HuH-7.5 (cell line): Measurements from ENCODE around the gene ZSCAN10.
A peak's percentile ranks its signal among the peaks of the same experiment; 100 is the strongest.

Experiments used
- DNase-seq: peaks from one replicate; pipeline ENCODE4 v3.0.0; 2011; ENCODE audit warnings: low spot score

The ZSCAN10 gene

GRCh38 chr16:3046641-3047386 is 52.3 kb downstream of the ZSCAN10 start:
- DNase-seq = no peak

DNA sequence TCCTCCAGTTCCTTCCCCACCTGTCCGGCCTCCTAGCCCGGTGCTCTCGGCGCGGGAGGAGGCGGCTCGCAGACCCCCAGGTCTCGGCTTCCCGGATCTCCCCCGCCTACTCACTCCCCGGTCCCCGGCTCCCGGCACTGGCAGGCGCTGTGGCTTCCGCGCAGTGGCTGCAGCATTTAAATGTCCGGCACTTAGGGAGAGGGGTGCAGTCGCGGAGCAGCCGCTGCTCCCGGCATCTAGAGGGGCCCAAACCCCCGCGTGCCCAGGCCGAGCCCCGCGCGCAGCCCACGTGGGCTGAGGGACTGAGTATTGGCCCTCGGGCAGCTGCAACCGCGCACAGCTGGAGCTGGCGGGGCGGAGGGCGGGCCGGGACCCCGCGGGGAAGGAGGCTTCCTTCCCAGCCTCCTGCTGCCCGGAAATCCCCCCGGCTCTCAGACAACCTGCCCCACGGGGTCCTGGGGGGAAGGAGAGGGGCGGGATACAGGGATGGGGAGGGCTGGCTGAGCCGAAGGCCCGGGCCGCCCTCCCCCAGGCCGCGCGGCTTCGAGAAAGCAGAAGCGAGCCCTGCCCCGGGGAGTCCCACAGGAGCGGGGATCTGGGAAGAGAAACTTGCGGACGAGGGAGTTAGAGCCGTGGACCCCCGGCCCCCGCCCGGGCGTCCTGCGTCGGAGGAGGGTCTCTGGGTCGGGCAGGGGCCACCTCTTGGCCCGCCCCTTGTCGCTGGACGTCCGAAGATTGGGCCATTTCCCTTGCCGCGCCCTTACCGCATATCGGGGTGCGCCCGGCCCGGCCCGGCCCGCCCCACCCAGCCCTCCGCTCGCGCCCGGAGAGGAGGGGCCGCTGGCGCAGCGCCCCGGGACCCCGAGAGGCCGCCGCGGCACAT is 53.1 kb downstream of the ZSCAN10 start, which contains the start of gene MMP25:
TSS of gene MMP25 (plus strand) at position 804 of the 883 bp plus-strand sequence. CDS start 357 bp downstream, outside the sequence.
- DNase-seq = peak; percentile 71

DNA sequence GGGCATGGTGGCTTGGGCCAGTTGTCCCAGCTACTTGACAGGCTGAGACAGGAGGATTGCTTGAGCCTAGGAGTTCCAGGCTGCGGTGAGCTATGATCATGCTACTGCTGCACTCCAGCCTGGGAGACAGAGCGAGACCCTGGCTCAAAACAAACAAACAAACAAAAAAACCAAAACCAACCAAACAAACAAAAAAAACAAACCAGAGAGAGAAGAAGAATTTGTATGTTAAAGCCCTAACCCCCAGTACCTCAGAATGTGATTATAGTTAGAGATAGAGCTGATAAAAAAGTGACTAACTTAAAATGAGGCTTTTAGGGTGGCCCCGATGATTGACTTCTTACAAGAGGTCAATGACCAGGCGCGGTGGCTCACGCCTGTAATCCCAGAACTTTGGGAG is 54.4 kb downstream of the ZSCAN10 start:
- DNase-seq = no peak

DNA sequence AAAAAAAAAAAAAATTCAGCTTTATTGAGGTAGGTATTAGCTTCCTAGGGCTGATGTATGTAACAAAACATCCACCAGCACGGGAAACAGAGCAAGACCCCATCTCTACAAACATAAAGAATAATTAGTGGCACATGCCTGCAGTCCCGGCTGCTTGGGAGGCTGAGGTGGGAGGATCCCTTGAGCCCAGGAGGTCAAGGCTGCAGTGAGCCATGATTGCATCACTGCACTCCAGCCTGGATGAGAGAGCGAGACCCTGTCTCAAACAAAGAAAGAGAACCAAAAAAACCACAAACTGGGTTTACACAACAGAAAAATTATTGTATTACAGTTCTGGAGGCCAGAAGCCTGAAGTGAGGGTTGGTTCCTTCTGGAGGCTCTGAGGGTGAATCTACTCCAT is 56.7 kb downstream of the ZSCAN10 start:
- DNase-seq = no peak

GRCh38 chr16:3038896-3039295 is 60.2 kb downstream of the ZSCAN10 start:
- DNase-seq = no peak
